ENCODE results near the gene POU2AF1. TPM values are rescaled to one million over a fixed set of nuclear protein-coding genes. Genes with fewer than 3 reads are reported as not detected.

POU2AF1 gene
- total RNA-seq, 4 donors from 2014 or later: 0.69 to 2.2 (median 1.9) TPM; not detected in 1

DNA sequence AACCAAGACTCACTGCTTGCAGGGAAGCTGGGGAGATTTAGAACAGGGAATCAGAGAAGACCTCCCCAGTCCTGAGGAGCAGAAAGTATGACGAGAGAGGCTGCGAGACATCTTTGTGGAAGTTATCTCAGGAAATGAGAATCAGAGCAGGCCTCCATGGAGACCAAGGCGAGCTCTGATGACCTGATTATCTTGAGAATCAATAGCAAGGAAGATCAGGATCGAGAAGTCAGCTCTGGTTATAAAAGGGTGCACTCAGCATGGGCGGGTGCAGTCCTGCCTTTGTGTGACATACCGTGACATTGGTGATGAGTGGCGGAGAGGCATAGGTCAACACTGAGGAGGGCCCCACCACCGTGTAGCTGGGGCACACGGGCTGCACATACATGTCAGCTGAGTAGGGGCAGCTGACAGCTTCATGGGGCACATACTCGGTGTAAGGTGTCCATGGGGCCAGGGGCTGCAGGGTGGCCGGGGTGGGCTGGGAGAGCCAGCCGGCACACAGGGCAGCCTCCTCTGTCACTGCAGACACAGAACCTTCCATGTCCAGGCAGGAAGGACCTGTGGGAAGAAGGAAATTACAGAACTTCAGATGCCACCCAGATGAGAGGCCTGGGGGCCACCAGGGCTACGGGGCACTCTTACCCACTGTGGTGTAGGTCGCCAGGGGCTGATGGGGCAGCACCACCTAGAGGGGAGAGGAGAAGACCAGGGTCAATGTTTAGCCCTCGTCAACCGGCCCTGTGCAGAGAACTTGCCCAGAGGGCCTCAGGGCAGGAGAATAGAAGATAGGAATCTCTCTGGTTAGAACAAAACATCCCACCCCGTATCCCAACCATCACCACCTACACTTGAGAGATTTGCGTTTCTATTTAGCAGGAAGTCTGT is 21.7 kb downstream of the POU2AF1 start:
- DNase-seq (ENCODE audit: low spot score) (no peak), ATAC-seq (ENCODE audit: low FRiP score) (no peak)
- TF ChIP-seq CTCF (IDR thresholded peaks at IDR 0.05): no peak

DNA sequence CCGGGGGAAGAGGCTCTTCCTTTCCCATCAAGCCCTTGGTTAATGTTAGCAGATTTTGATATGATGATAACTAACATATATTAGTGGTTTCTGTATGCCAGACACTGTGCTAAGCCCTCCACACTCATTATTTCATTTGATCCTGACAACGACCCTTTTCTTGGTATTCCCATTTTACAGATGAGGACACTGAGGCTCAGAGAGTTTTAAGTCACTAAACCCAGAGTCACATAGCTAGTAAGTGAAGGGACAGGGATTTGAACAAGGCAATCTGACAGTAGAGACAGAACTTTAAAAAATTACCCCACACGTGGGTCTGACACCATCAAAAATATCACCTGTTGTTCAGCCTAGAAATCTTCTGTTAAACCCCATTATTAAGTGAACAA is 22.4 kb downstream of the POU2AF1 start:
- ATAC-seq (ENCODE audit: low FRiP score) (no peak), DNase-seq (ENCODE audit: low spot score) (no peak)
- TF ChIP-seq CTCF (IDR thresholded peaks at IDR 0.05): no peak

DNA sequence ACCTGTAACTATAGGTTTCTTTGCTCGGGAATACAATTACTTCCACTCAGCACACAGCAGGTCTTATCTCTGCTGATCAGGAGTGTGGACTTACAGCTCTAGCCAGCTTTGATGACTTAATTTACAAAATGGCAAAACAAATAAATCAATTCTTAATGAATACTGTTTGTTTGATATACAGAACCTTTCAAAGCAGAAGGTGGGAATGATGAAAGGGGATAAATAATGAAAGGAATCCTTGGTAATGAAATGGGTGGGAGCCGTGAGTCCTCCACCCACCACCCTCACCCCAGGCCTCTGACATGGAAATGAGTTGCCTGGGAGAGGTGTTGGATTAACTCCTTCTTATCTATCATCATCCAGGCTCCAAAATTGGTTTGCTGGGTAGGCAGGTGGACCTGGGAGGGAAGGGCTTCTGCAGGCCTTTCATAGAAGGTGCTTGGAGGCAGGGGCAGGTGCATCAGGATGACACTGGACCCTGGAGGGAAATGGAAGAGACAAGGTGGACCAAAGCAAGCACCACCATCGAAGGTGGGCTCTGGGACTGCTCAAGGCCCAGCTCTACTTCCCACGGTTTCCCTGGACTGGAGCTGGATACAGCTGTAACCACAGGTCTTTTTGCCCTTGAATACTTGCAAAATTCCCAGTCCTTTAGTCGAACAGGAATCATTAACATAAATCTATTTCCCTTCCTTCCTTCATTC is 23.0 kb downstream of the POU2AF1 start:
- DNase-seq (ENCODE audit: low spot score) (no peak), ATAC-seq (ENCODE audit: low FRiP score) (no peak)
- TF ChIP-seq CTCF (IDR thresholded peaks at IDR 0.05): no peak

GRCh38 chr11:111355101-111355500 is 24.0 kb downstream of the POU2AF1 start:
- ATAC-seq (ENCODE audit: low FRiP score) (no peak), DNase-seq (ENCODE audit: low spot score) (no peak)
- TF ChIP-seq CTCF (IDR thresholded peaks at IDR 0.05): no peak

DNA sequence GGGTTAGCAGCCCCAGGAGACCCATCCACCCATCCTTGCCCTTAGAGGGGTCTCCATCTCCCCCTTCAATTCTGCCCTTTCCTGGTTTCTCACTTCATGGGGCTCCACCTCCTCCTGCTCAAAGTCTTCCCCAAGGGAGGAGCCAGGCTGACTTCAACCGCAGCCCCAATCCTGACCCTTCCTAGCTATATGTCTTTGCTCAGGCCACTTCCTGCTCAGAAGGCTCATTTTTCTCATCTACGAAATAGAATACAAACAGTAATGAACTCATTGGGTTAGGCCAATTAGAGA is 24.5 kb downstream of the POU2AF1 start:
- no peak for ATAC-seq (ENCODE audit: low FRiP score)
- DNase-seq (ENCODE audit: low spot score): no peak
- TF ChIP-seq CTCF (IDR thresholded peaks at IDR 0.05): no peak

DNA sequence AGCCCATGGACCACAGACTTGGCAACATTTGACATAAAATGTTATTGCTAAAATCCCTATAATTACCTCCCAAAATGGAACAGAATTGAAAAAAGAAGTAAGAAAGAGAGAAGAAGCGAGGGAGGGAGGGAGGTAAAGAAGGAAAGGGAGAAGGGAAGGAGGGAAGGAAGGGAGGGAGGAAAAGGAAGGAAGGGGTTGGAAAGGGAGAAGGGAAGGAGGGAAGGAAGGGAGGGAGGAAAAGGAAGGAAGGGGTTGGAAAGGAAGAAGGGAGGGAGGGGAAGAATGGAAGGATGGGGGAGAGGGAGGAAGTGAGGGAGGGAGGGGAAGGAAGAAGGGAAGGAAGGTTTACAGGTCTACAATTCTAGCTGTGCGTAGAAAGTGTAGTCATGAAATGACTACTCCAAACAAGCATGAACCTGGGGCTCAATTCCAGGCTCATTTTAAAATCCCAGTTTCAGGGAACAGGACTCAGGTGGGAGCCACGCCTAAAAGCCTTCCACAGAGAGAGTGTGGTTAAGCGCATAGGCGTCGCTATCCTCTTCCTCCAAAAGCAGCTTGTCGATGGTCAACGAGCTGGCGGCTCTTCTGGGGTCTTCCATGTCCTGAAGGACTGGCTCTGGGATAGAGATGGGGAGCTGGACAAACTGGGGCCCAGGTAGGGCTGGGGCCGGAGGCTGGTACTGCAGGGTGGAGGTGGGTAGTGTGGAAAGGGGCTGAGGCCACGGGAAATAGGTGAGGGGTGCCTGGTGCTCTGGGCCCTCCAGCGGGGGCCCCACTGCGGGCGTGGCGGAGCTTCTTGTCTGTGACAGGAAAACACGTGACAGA is 25.1 kb downstream of the POU2AF1 start:
- DNase-seq (ENCODE audit: low spot score): no peak
- TF ChIP-seq CTCF (IDR thresholded peaks at IDR 0.05): no peak
- ATAC-seq (ENCODE audit: low FRiP score): no peak

All from omental fat pad (tissue), 4 donors.